HL-60 (cell line): Measurements from ENCODE around the gene WSCD1.

ENCODE experiments used
- CTCF ChIP-seq: IDR thresholded peaks from one replicate; pipeline ENCODE4 v1.5.1; 2011; ENCODE audit warnings: low read length, control low read depth, inconsistent platforms; ENCODE audit not compliant: insufficient read depth
- GABPA ChIP-seq: IDR thresholded peaks from 2 replicates; pipeline ENCODE4 v1.6.1; 2012; ENCODE audit warnings: low read depth
- POLR2AphosphoS5 ChIP-seq: IDR thresholded peaks from 2 replicates; pipeline ENCODE4 v1.6.1; 2012; ENCODE audit warnings: low read depth
- SPI1 ChIP-seq: IDR thresholded peaks from 2 replicates; pipeline ENCODE4 v1.6.1; 2012; ENCODE audit warnings: low read depth, mild to moderate bottlenecking, borderline replicate concordance

GRCh38 chr17:6135236-6135635 is 65.1 kb downstream of the WSCD1 start:
- TF ChIP-seq CTCF, result no peak
- TF ChIP-seq POLR2AphosphoS5, result no peak
- no peak for TF ChIP-seq SPI1
- no peak for TF ChIP-seq GABPA
